Suppressor macrophage treated with lipopolysaccharide for 4 hours (primary cell): ENCODE measurements around the gene NTSR1.

ENCODE experiments used
- DNase-seq: peaks from one replicate; pipeline ENCODE4 v3.0.0-alpha.2; 2020

NTSR1 gene

DNA sequence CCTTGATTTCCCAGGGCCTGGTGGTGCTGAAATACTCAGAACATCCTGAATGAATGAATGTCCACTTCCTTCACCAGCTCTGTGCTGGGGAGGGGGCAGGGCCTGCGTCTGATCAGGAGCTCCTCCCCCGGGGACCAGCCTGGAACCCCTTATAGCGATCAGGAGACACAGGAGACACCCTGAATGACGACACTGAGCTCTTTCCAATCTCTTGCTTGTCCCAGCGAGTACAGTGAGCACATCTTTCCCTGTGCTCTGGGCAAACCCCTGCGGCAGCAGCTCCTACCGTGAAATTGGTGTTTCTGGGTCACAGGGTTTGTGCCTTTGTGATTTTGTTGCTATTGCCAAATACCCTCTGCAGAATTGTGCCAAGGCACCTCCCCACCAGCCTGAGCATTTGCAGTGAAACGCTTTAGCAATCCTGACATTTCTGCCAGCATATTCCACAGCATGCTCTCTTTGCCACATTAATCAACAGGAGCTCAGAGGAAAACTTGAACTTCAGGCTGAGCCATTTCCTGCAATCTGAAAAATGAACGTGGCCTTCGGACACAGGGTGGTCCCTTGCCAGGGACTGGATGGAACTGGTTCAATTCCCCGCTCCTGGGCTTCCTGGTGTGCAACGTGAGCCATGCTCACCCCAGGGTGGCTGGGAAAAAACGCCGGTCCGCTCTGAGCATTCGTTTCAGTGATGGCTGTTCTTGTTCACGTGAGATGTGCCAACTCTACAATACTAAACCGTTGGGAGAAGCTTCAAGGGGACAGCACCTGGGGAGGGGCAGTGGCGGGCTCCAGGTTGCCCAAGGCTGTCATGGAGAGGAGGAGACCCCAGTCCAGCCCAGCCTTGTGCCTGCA, 64.6 kb downstream of the NTSR1 start:
- DNase-seq, result no peak

DNA sequence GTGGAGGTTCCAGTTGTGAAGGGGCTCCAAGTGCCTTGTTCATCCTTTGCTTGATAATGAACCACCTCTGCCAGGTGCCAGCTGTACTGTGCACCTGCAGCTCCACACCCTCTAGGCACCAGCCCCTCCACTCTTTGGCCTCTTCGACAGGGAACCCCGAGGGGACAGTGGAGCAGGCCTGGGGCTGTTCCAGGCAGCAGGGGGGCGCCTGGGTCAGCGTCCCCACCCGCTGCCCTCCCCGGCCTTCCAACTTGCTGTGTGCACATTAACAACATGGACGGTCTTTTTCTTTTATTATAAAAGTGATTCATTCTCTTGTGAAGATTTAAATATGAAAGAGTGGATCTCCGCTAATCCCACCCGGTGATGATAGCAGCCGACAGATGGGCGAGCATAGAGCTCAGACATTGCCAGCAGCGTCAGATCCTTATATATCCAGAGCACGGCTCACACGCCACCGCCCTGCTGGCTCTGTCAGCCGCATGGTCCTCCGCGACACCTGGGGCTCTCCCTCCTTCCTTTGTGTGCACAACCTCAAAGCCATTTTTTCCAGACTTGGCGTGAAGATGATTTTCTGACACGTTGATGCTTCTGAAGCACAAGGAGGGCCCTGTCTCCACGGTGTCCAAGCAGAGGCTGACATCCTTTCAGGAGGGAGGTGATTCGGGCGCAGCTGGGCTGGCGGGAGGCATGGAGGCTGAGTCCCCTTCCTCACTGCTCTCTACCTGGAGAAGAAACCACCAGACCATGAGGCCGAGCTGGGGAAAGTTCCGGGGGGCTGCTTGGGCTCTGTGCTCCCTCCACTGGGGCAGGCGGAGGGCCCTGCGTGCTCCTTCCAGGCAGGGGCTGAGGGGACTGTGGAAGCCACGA, 65.4 kb downstream of the NTSR1 start:
- no peak for DNase-seq

DNA sequence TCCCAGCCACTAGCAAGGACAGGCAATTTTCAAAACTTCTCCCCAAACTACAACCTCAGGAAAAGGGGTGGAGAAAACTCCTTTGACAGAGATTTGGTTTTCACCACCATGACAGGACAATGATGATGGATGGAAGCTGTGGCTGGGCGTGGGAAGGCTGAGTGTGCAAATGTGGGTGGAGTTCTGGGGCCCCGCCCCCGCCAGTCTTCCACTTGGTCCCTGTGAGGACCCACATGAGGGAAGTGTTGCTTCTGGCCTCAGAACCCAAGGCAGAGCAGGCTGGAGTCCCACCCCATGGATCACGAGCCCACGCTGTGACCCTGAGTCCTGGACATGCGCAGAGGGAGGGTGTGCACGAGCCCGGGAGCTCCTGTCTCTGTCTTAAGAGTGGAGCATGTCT, 66.1 kb downstream of the NTSR1 start:
- peak; percentile 41 for DNase-seq

DNA sequence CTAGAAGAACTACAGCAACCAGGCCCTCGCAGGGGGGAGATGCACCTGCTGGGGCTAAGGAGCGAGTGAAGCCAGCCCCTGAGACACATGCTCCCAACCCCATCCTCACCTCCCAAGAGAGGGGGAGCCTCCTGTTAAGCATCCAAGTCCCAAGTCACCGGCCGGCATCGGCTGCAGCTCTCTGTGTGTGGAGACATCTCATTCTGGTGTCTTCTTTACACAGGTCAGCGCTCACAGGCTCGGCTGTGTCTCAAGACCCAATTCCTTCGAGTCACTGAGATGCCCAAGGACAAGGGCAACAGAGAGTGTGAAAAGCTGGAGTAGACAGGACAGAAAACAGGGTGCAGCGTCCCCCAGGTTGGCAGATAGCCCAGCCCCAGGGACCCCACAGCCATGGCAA, 66.6 kb downstream of the NTSR1 start:
- no peak for DNase-seq

DNA sequence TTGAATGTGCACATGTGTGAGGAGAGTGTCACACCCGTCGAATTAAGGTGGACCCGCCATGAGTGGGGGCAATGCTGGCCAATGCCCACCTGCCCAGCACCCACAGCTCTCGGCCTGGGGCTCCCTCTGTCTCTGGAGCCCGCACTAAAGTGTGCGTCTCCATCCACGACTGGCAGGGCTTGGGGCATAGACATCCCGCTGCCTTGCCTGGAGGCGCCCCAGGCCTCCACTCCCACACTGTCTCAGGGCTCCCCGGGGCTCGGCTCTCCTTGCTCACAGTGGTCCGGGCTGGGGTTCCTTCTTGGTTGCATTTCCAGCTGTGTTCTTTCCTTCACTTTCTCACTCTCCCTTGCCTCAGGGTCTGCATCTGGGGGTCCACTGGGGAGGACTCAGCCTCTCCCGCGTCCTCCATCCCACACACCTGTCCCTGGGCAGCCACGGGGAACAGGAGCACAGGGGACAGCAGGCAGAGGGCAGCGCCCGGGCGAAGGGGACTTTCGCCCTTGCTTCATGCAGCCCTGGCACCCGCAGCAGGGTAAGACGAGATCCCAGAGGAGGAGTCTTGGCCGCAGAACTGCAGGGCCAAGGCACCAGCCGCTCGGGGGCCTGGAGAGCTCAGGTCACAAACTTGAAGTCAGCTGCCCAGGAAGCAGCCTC, 67.5 kb downstream of the NTSR1 start:
- DNase-seq, result no peak

DNA sequence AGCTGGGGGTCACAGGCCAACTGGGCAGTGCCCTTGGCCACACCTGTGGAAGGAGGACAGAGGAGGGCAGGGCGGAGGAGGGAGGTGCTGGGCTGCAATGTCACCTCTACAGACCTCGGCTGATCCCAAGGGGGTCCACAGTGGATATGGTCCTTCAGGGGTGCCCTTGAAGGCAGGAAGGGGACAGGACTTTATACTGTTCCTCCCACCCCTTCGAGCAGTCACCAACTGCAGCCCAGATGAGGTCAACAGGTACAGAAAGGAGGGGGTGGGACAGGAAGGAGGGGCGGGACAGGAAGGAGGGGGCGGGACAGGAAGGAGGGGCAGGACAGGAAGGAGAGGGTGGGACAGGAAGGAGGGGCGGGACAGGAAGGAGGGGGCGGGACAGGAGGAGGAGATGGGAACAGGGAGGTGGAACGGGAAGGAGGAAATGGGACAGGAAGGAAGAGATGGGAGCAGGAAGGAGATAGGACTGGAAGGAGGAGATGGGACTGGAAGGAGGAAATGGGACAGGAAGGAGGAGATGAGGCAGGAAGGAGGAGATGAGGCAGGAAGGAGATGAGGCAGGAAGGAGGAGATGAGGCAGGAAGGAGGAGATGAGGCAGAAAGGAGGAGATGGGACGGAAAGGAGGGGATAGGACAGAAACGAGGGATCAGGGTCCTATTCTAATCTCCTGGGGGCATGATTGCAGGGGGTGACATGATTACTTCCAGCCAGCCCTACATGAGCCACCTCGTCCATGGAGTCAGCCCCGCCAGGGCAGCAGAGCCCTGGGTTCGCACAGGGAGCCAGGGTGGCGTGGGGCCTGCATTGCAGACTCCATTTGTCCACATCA, 68.3 kb downstream of the NTSR1 start:
- no peak for DNase-seq

DNA sequence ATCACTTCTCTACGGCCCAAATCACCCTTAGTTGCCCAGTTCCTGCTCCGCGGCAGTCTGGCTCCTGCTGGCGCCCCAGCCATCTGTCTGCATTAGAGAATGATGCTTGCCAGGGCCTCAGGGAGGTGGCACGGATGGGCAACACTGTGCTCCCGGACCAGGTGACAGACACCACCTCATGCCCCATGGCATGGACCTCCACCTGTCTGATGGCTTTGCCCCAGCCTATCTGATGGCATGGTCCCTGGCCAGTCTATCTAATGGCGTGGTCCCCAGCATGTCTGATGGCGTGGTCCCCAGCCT, 68.8 kb downstream of the NTSR1 start:
- no peak for DNase-seq

DNA sequence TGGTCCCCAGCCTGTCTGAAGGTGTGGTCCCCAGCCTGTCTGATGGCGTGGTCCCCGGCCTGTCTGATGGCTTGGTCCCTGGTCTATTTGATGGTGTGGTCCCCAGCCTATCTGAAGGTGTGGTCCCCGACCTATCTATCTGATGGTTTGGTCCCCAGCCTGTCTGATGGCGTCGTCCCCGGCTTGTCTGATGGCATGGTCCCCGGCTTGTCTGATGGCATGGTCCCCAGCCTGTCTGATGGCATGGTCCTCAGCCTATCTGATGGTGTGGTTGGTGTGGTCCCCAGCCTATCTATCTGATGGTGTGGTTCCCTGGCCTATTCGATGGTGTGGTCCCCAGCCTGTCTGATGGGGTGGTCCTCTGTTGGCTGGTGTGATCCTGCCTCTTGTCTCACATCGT, 69.4 kb downstream of the NTSR1 start:
- no peak for DNase-seq

DNA sequence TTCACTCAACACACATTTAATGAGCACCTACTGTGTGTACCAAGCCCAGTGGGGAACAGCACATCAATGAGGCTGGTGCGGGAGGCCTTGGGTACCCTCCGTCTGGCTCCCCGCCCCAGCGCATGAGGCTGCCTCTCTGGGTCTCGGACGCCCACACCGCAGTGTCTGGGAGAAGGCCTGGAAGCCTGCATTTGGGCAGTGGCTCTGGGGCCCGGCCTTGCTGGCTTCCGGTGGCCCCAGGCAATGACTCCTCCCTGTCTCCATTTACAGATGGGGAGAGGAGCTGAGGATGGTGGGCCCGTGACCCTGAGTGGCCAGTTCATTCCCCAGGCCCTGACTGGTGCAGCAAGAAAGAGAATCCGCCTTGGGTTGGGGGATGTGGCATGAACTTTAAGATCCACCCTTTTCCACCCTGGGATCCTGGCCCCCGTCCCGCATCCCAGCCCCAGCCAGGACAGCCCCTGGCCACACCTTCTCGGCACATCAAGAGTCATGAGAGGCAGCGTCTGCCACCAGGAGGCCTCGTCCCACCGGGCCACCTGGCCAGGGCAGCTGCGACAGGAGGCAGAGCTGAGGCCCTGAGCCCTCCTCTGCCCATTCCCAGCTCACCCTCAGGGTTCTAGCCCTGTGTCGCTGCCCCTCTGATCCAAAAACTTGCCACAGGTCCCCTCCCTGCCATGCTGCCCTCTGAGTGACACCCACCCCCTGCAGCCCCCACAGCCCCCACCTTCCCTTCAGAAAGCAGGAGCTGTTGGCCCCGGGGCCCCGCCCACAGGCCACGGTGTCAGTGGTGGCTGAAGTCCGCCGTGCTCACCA, 70.2 kb downstream of the NTSR1 start:
- no peak for DNase-seq

DNA sequence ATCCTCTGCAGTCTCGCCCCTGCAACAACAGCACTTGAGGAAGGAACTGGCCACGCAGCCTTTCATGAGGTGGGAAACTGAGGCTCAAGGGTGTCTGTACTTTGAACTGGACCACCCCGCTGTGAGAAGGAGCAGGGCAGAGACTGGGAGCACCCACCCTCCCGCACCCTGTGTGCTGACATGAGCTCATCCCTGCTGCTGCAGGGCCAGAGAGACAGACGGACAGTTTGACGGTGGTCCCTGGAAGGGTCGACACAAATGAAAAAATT, 70.7 kb downstream of the NTSR1 start:
- no peak for DNase-seq

DNA sequence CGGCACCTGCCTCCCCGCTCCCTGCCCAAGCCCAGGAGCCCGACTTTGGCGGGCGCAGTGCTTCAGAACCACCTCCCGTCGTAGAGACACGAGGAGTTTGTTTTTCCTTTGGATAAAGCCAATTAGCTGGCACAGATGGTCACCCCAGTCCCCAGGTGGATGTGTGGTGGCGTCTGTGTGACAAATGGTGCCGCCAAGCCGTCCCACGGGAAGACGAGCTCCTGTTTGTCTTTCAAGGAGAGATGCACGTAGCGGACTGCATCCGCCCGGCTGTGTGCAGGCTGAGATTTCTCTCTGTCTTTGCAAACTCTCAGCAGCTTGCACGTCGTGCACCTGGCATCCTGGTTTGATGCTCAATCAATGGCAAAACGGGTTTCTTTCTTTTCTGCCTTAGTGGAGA, 71.6 kb downstream of the NTSR1 start:
- DNase-seq, result no peak

DNA sequence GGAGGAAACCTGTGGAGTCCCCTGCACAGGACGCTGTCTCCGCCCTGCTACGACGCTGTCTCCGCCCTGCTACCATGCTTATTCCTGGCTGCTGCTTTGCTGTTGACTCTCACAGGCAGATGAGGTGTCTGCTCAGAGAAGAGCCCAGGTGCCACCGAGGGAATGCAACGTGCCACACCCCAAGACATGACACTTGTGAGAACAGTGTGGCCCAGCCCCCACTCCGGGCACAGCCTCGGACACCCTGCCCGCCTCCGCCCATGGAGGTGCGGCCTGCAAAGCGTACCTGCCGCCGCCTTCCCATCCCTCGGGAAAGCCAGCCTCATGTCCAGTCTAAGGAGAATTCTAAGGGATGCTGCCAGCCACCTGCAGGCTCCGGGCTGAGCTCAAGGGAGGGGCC, 72.1 kb downstream of the NTSR1 start:
- no peak for DNase-seq

DNA sequence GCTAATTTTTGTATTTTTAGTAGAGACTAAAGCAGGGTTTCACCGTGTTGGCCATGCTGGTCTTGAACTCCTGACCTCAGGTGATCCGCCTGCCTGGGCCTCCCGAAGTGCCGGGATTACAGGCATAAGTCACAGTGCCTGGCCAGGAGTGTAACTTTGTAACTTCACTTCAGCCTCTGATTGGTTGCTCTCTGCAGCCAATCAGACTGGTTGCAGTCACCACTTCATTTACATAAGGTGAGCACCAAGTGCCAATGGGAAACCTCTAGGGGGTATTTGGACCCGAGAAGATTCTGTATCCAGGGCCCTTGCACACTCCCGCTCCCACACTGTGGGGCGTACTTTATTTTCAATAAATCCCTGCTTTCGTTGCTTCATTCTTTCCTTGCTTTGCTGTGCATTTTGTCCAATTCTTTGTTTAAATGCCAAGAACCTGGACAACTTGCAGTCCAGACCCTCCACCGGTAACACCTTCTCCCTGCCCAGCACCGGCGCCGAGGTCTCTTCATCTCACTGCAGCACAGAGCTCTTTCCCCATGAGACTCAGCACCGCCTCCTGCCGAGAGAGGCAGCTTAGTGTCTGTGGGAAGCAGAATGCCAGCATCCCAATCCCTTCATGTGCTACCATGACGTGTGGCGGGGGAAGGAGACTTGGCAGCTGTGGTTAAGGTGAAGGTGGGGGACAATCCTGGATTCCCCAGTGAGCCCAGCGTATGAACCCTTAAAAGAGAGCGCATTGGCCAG, 73.7 kb downstream of the NTSR1 start:
- no peak for DNase-seq

DNA sequence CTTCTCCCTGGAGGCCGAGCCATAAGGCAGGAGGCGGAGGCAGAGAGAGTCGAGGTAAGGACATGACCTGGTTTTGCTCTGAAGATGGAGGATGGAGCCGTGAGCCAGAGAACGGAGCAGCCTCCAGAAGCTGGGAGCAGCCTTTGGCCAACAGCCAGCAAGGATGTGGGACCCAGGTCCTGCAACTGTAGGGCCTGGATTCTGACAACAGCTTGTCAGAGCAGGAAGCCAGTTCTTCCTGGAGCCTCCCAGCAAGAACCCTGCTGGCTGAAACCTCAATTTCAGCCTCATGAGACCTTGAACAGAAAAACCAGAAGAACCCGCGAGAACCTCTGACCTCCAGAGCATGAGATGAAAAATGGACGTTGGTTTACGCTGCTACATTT, 74.2 kb downstream of the NTSR1 start:
- DNase-seq, result no peak

DNA sequence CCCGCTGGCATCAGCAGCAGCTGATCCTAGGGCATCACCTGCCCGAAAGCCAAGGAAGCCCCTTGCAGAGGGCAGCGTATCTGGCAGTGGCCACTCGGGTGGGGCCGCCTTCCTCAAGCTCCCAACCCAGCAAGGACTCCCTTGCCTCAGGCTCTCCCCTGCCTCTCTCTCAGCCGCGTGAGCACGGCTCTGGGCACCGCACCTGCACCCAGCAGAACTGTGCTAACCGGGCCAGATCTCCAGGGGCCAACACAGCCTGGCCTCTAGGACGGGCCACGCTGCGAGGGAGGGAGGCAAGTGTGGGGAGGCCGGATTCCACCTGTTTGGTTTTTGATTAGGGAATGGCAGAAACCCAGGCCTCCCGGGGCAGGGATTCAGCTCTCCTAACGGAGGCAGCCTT, 75.9 kb downstream of the NTSR1 start:
- no peak for DNase-seq

DNA sequence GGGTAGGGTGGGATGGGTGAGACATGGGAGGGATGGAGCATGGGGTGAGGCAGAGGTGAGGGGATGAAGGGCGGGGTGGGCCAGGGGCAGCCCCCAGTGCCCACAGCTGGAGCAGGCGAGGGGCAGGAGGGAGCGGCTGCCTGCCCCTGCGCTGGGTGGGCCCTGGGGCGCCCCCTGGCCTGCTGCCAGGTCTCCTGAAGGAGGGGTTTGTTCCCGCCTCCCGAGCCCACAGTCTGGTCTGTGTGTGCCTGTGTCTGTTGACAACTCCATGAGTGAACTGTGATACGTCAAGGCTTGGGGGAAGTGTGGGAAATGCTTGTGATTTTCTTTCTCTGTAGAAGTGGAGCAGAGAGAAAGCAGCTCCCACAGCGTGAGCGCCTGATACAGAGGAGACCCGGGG, 76.8 kb downstream of the NTSR1 start:
- no peak for DNase-seq

DNA sequence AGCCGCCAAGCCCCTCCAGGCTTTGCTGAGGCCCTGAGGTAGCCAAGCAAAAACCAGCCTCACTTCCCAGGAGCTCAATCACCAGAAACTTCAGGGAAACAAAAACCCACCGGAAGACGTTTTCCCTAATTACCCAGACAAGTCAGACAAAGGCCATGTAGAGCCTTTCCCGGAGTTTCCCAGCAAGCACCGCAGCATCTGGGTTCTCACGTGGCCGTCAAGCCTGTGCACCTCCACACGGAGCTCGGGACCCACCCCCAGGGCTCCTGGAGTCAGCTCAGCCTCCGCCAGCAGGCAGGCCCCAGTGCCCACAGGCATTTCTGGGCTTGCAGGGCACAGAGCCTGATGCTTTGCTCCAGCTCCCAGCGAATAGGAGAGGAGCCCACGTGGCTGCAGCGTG, 77.5 kb downstream of the NTSR1 start:
- no peak for DNase-seq

DNA sequence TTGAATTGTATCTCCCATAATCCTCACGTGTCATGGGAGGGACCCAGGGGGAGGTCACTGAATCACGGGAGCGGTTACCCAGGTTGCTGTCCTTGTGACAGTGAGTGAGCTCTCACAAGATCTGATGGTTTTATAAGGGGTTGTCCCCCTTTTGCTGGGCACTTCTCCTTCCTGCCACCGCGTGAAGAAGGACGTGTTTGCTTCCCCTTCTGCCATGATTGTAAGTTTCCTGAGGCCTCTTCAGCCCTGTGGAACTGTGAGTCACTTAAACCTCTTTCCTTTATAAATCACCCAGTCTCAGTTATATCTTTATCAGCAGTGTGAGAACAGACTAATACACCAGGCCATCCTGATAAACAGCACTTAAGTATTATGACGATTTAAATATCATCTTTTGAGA, 78.7 kb downstream of the NTSR1 start:
- DNase-seq, result peak; percentile 53

DNA sequence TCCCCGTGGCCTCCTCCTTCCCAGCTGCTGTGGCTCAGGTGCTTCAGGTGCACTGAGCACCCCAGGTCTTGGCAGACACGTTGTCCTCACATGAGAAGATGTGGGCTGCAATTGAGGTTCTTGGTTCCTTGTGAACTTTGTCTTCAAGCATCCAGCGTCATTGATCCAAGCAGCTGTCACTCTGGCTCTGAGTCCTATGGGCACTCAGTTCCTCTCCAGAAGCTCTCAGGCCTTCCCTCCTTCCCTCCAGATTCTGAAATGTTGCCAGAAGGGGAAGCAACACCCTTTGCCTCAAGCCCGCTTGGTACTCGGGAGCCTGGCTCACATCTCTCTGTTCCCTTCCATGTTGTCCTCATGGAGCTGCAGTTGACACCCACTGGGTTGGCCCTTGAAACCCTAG, 79.2 kb downstream of the NTSR1 start:
- peak; percentile 28 for DNase-seq

DNA sequence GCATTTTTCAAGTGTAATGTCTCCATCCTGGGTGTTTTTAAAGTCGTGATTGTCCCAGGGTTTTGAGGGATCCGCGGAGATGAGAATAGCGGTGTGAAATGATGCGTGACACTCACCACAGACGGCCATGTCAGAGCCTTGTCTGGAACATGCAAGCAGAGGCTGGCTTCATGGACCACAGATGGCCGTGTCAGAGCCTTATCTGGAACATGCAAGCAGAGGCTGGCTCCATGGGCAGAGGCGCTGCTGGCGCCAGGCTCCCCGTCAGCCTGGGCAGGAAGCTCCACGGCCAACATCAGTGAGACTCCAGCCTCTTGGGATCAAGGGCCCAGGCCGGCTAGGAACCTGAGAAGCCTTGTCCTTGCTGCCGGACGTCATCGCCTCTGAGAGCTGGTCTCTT, 80.0 kb downstream of the NTSR1 start:
- no peak for DNase-seq

DNA sequence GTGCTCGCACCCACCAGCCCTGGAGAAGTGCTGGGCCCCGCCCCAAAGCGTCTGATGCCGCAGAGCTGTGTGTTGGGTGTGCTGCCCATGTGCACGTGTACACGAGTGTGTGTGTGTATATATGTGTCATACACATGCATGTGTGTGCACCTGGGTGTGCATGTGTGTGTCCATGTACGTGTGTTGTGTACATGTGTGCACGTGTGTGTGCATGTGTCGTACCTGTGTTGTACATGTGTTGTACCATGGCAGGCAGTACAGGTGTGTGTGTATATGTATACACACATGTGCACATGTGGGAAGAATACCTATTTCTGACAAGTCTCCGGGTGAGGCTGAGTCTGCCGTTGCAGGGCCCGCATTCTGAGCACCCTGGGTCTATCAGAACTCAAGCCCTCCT, 81.4 kb downstream of the NTSR1 start:
- no peak for DNase-seq
